Activated CD4-positive, alpha-beta T cell treated with anti-CD3 and anti-CD28 coated beads for 36 hours (primary cell): ENCODE measurements around the gene ESYT3. TPM values are rescaled to one million over a fixed set of nuclear protein-coding genes. Genes with fewer than 3 reads are reported as not detected.
"Not testable (repeated sequence)": the region's sequence is repeated elsewhere in the genome, so short reads cannot be mapped to it uniquely, and the experiment has no call there.

ENCODE experiments used
- ATAC-seq: fragments of 200-7000 bp; cut with Tn5 transposase; one replicate; pipeline ENCODE4 v1.10.0; 2021; ENCODE audit warnings: mild to moderate bottlenecking, moderate library complexity
- CTCF ChIA-PET: fragments of 350-600 bp; sonication (Branson Sonifier 250); formaldehyde crosslinking; loops from one replicate; lab custom pipeline; 2021; ENCODE audit warnings: antibody characterized with exemption; lab: Charles Lee
- POLR2A ChIA-PET: fragments of 350-600 bp; sonication (Branson Sonifier 250); formaldehyde crosslinking; loops from one replicate; lab custom pipeline; 2021; ENCODE audit warnings: antibody characterized with exemption, inconsistent platforms; lab: Charles Lee
- DNase-seq: peaks from one replicate; pipeline ENCODE4 v3.0.0-alpha.2; 2020
- H3K27ac Mint-ChIP-seq: one replicate; pipeline ENCODE4 v1.8.0; 2021; ENCODE audit warnings: mixed read lengths
- H3K27me3 Mint-ChIP-seq: one replicate; pipeline ENCODE4 v1.8.0; 2021; ENCODE audit warnings: mixed read lengths
- H3K36me3 Mint-ChIP-seq: one replicate; pipeline ENCODE4 v1.8.0; 2021; ENCODE audit warnings: low read depth, mixed read lengths
- H3K4me1 Mint-ChIP-seq: one replicate; pipeline ENCODE4 v1.8.0; 2021; ENCODE audit warnings: mixed read lengths
- H3K4me3 Mint-ChIP-seq: one replicate; pipeline ENCODE4 v1.8.0; 2021; ENCODE audit warnings: mild to moderate bottlenecking, moderate library complexity, mixed read lengths
- H3K9me3 Mint-ChIP-seq: one replicate; pipeline ENCODE4 v1.8.0; 2021; ENCODE audit warnings: low read depth, mixed read lengths
- intact Hi-C, 2 experiments: fragments of 100-400 bp; cut with DNase I in 1 of 2; cut with micrococcal nuclease in 1 of 2; formaldehyde crosslinking; loops; one replicate each; pipeline versions ENCODE4 v1.14.2 to v1.15.1; 2022 to 2024; cut with DNase I, micrococcal nuclease
- total RNA-seq, 2 experiments: library from RNA; stranded (reverse); gene quantifications; one replicate each; pipeline ENCODE4 v1.2.3, GENCODE V29; 2021

Gene ESYT3
- total RNA-seq, 2 experiments from 2014 or later = 0.21 to 0.37 TPM

GRCh38 chr3:138497021-138497420, 62.6 kb downstream of the ESYT3 start:
- Mint-ChIP-seq H3K27ac (no peak overlapping the region), H3K9me3 (no peaks in the 10 kb centered on the region), H3K4me3 (no peak overlapping the region), H3K4me1 (peaks cover 2% of the 10 kb centered on the region), H3K27me3 (no peaks in the 10 kb centered on the region), H3K36me3 (peaks cover 21% of the 10 kb centered on the region)
- ChIA-PET POLR2A (no interaction called here), CTCF (no interaction called here)
- no peak for DNase-seq
- intact Hi-C loops = no loop called here
- no peak for ATAC-seq

DNA sequence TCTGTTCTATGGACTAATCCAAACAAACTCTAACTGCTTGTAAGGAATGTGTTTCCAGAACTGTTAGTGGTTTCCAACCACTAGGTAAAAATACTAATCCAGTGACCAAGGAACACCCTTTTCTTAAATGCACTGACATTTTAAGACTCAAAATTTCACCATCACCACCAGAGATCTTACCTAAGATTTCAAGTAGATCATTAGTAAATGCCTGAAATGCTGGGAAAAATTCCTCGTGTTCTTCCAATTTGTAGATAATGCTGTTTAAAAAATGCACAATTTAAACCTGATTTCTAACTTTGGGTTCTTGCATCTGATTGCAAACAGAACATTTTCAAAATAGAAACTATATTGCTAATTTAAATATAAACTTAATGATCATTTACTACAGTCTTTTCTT, 63.4 kb downstream of the ESYT3 start:
- Mint-ChIP-seq H3K27me3 (no peaks in the 10 kb centered on the region), H3K4me3 (no peak overlapping the region), H3K9me3 (no peaks in the 10 kb centered on the region), H3K36me3 (peaks cover 20% of the 10 kb centered on the region), H3K27ac (no peak overlapping the region), H3K4me1 (peaks cover 2% of the 10 kb centered on the region)
- no peak for ATAC-seq
- intact Hi-C loops = no loop called here
- CTCF ChIA-PET = interaction anchor here (0.6 kb wide), 1 partner anchor 19 kb away, joined by 3 read pairs; no protein-coding TSS in a partner anchor
- POLR2A ChIA-PET = no interaction called here
- DNase-seq = no peak

DNA sequence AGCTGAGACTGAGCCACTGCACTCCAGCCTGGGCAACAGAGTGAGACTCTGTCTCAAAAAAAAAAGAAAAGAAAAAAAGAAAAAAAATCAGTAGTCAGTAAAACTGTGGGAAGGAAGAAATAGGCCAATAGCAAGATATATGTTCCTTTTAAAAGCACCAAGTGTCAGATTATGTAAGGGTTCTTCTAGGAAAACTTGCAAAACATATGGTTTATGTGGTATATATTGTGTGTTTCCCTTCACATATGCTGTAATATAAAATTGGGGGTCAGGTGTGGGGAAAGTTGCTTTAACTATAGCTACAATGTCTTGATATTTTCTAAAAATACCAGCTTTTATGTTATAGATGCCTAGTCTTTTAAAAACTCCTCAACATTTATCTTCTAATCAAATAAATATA, 64.6 kb downstream of the ESYT3 start:
- Mint-ChIP-seq H3K4me1 (peaks cover 2% of the 10 kb centered on the region), H3K27me3 (no peaks in the 10 kb centered on the region), H3K4me3 (no peak overlapping the region), H3K27ac (no peak overlapping the region), H3K36me3 (peaks cover 14% of the 10 kb centered on the region), H3K9me3 (no peaks in the 10 kb centered on the region)
- POLR2A ChIA-PET = no interaction called here
- intact Hi-C loops = no loop called here
- ATAC-seq (no peak), DNase-seq (no peak)
- CTCF ChIA-PET = no interaction called here

DNA sequence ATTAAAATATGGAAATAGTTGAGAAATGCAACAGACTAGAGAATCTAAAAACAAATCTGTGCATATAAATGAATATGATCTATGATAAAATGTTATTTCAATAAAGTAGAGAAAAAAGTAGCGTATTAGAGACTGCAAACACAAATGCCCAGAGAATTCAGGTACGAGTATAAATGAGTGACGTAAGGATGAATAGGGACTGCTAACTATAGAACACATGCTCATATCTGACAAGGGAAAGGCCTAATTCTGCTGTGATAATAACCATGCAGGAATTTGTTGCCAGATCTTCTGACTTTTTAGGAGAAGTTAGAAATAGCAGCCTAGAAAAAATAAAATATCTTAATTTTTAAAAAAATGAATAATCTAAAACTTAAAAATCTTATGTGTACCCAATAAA, 73.1 kb downstream of the ESYT3 start:
- ChIA-PET POLR2A (no interaction called here), CTCF (interaction anchor here (1.9 kb wide), 1 partner anchor 28 kb away, joined by 5 read pairs; no protein-coding TSS in a partner anchor)
- Mint-ChIP-seq H3K4me3 (no peak overlapping the region), H3K4me1 (no peaks in the 10 kb centered on the region), H3K27ac (no peak overlapping the region), H3K9me3 (no peaks in the 10 kb centered on the region), H3K27me3 (no peaks in the 10 kb centered on the region), H3K36me3 (peaks cover 2% of the 10 kb centered on the region)
- ATAC-seq = no peak
- DNase-seq = no peak
- intact Hi-C loops = no loop called here

GRCh38 chr3:138509586-138509985, 75.2 kb downstream of the ESYT3 start:
- CTCF ChIA-PET = no interaction called here
- Mint-ChIP-seq H3K27me3 (no peaks in the 10 kb centered on the region), H3K4me3 (no peak overlapping the region), H3K9me3 (no peaks in the 10 kb centered on the region), H3K4me1 (peaks cover 8% of the 10 kb centered on the region), H3K27ac (no peak overlapping the region), H3K36me3 (no peaks in the 10 kb centered on the region)
- intact Hi-C loops = no loop called here
- no peak for ATAC-seq
- DNase-seq = no peak
- POLR2A ChIA-PET = no interaction called here

DNA sequence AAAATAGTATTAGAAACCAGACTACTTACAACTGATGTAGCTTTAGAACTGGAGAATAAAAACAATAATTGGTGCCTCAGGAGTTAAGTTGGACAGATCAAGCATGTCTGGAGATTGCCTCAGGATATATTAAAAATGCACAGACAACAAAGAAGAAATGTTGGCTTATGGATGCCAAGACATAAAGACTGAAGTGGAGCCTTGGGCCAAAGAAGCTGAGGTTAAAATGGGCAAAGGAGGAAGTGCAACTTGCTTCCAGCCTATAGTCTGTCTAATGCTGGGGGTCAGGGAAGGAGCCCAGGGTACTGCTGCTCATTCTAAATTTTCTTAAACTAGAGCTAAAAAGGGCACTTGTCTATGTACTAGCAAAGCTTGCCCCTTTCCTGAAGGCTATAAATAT, 77.5 kb downstream of the ESYT3 start:
- Mint-ChIP-seq H3K27me3 (no peaks in the 10 kb centered on the region), H3K4me1 (peaks cover 8% of the 10 kb centered on the region), H3K9me3 (no peaks in the 10 kb centered on the region), H3K4me3 (no peak overlapping the region), H3K36me3 (peaks cover 3% of the 10 kb centered on the region), H3K27ac (no peak overlapping the region)
- no peak for ATAC-seq
- intact Hi-C loops = no loop called here
- ChIA-PET CTCF (interaction anchor here (1.1 kb wide), 1 partner anchor 403 kb away, joined by 3 read pairs; no protein-coding TSS in a partner anchor), POLR2A (interaction anchor here (0.6 kb wide), 1 partner anchor 112 kb away, joined by 3 read pairs; no protein-coding TSS in a partner anchor)
- no peak for DNase-seq

GRCh38 chr3:138513090-138513843, 78.9 kb downstream of the ESYT3 start:
- intact Hi-C loops = no loop called here
- no peak for DNase-seq
- H3K27ac Mint-ChIP-seq = no peak overlapping the region
- POLR2A ChIA-PET = no interaction called here
- peaks cover 8% of the 10 kb centered on the region for H3K4me1 Mint-ChIP-seq
- no peak overlapping the region for H3K4me3 Mint-ChIP-seq
- H3K9me3 Mint-ChIP-seq = no peaks in the 10 kb centered on the region
- CTCF ChIA-PET = interaction anchor here (0.6 to 1.1 kb wide), 5 partner anchors 182 to 423 kb away, joined by 3 read pairs; no protein-coding TSS in a partner anchor
- no peaks in the 10 kb centered on the region for H3K27me3 Mint-ChIP-seq
- H3K36me3 Mint-ChIP-seq = peaks cover 12% of the 10 kb centered on the region
- peak; percentile 91 for ATAC-seq

DNA sequence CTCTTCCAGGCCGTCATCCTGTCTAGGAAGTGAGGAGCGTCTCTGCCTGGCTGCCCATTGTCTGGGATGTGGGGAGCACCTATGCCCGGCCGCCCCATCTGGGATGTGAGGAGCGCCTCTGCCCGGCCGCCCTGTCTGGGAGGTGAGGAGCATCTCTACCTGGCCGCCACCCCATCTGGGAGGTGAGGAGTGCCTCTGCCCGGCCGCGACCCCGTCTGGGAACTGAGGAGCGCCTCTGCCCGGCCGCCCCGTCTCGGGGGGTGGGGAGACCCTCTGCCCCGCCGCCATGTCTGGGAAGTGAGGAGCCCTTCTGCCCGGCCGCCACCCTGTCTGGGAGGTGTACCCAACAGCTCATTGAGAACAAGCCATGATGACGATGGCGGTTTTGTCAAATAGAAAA, 87.0 kb downstream of the ESYT3 start:
- H3K27me3 Mint-ChIP-seq, intact Hi-C loops, CTCF ChIA-PET, DNase-seq, H3K27ac Mint-ChIP-seq, ATAC-seq, H3K4me1 Mint-ChIP-seq, POLR2A ChIA-PET, H3K9me3 Mint-ChIP-seq, H3K4me3 Mint-ChIP-seq: not testable (repeated sequence)
- peaks cover 55% of the 10 kb centered on the region for H3K36me3 Mint-ChIP-seq

Other genes with a start within 250 kb of the ESYT3 start
- gene ARMC8, start 247.3 kb upstream of the ESYT3 start, total RNA-seq = 10 to 100 TPM; 38.3 to 46.2 TPM
- gene NME9, start 104.8 kb upstream of the ESYT3 start, total RNA-seq = under 1 TPM; 0.46 to 0.65 TPM
- gene MRAS, start 86.0 kb upstream of the ESYT3 start, total RNA-seq = under 1 TPM; 0.16 TPM
- gene CEP70, start 159.6 kb downstream of the ESYT3 start, total RNA-seq = 10 to 100 TPM in 1 of 2 experiments, 1 to 10 TPM in 1; 9.3 to 11.4 TPM
- 1 to 10 TPM; 2.6 to 4.0 TPM for gene FAIM, start 174.2 kb downstream of the ESYT3 start, total RNA-seq